NCI-H1417 treated with DMSO at 0.1 percent for 48 hours (cell line): ENCODE measurements around the gene SNAP47.

Experiments used
- DNase-seq: peaks from one replicate; lab custom pipeline; 2025; lab: John Stamatoyannopoulos, UW

SNAP47 gene

GRCh38 chr1:227785094-227785804, 50.0 kb downstream of the SNAP47 start:
- DNase-seq = no peak

GRCh38 chr1:227785805-227786671, 50.8 kb downstream of the SNAP47 start:
- no peak for DNase-seq

GRCh38 chr1:227786673-227787512, 51.7 kb downstream of the SNAP47 start:
- no peak for DNase-seq

GRCh38 chr1:227787513-227788270, 52.5 kb downstream of the SNAP47 start:
- DNase-seq = peak; percentile 76

- DNase-seq = no peak
Observed at GRCh38 chr1:227788271-227789083, 53.2 kb downstream of the SNAP47 start.

GRCh38 chr1:227789084-227790033, 54.1 kb downstream of the SNAP47 start:
- DNase-seq = no peak

GRCh38 chr1:227790034-227790400, 54.8 kb downstream of the SNAP47 start:
- no peak for DNase-seq

- no peak for DNase-seq
Observed at GRCh38 chr1:227790868-227791267, 55.6 kb downstream of the SNAP47 start.

- DNase-seq = no peak
Observed at GRCh38 chr1:227791425-227792143, 56.3 kb downstream of the SNAP47 start.

- DNase-seq = no peak
Observed at GRCh38 chr1:227792216-227793078, 57.2 kb downstream of the SNAP47 start.

GRCh38 chr1:227793079-227793947, 58.1 kb downstream of the SNAP47 start:
- no peak for DNase-seq

GRCh38 chr1:227793948-227794816, 58.9 kb downstream of the SNAP47 start:
- DNase-seq = no peak

GRCh38 chr1:227794817-227795192, 59.6 kb downstream of the SNAP47 start:
- DNase-seq = no peak

GRCh38 chr1:227795732-227796131, 60.5 kb downstream of the SNAP47 start:
- no peak for DNase-seq

- no peak for DNase-seq
Observed at GRCh38 chr1:227796359-227796915, 61.2 kb downstream of the SNAP47 start.

GRCh38 chr1:227797144-227797543, 61.9 kb downstream of the SNAP47 start:
- no peak for DNase-seq
